NCI-H128 (cell line): Measurements from ENCODE around the gene SYNJ1.
"Not testable (repeated sequence)": the region's sequence is repeated elsewhere in the genome, so short reads cannot be mapped to it uniquely, and the experiment has no call there.

Experiments
- DNase-seq: peaks from one replicate; lab custom pipeline; 2025; ENCODE audit not compliant: unreplicated experiment; lab: John Stamatoyannopoulos, UW

Gene SYNJ1

DNA sequence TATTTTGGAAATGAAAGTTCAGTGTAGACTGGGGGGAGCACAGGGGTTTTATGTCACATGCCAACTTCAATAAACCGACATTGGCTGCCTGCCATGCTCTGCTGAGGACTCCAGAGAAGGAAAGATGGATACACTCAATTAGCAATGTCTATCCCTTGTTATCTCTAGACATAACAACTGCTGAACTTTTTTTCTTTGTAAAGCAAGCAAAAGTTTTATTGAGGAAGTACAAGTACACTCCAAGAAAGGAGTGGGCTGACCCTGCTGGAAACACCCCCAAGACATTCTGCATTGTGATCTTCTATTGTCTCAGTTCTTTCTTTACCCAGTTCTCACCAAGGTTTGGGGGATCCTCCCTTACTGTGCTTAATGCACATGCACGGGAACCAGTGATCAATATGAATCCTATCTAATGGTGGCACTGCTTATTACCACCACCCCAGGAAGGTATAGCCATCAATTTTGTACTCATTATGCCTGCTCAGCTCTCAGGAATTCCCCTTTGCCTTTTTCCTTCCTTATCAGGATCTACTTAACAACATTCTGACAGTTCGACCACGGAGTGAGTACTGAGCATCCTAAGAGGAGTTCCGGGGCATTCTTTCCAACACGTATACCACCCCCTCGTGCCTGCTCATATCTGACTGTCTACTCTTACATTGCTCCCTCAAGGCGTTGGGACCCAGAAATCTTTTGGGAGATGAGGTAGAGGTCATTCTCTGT, 28.7 kb downstream of the SYNJ1 start:
- DNase-seq: no peak

GRCh38 chr21:32698286-32698685, 29.5 kb downstream of the SYNJ1 start:
- DNase-seq: no peak

DNA sequence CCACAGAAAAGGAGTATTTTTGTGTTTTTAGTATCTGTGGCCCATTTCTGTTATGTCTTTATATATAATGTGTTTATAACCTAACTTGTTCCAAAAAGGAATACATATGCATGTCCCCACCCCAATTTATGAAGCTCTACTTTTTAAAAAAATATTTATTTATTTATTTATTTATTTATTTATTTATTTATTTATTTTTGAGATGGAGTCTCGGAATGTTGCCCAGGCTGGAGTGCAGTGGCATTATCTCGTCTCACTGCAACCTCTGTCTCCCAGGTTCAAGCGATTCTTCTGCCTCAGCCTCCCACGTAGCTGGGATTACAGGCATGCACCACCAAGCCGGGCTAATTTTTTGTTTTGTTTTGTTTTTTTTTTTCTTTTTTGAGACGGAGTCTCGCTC, 32.3 kb downstream of the SYNJ1 start:
- DNase-seq: not testable (repeated sequence)

GRCh38 chr21:32693581-32693980, 34.2 kb downstream of the SYNJ1 start:
- no peak for DNase-seq

- no peak for DNase-seq
Observed at GRCh38 chr21:32690085-32690484, 37.7 kb downstream of the SYNJ1 start.

DNA sequence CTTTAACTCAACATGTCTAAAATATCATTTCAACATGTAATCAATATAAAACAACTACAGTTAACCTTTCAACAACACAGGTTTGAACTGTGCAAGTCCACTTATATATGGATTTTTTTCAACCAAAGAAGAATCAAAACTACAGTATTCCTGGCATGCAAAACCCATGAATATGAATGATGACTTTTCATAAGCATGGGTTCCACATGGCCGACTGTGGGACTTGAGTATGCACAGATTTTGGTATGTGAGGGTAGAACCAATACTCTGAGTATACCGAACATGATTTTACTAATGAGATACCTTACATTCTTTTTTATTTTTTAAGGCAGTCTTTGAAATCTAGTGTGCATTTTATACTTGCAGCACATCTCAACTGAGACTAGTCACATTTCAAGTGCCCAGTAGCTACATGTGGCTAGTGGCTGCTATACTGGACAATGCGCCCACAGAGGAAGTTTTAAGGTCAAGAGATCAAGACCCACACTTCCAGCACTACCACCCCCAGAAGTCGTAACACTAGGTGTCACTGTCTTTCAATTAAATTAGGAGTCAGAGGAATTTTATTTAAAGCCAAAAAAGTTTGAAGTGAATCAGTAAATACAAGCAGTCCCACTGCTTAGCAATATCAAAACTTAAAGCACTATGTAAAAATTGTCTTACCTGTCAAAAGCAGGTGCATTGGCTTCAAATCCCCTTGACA, 40.0 kb downstream of the SYNJ1 start:
- no peak for DNase-seq

- DNase-seq: no peak
Observed at GRCh38 chr21:32682696-32683474, 44.9 kb downstream of the SYNJ1 start.

- DNase-seq: no peak
Observed at GRCh38 chr21:32674731-32675130, 53.1 kb downstream of the SYNJ1 start.

DNA sequence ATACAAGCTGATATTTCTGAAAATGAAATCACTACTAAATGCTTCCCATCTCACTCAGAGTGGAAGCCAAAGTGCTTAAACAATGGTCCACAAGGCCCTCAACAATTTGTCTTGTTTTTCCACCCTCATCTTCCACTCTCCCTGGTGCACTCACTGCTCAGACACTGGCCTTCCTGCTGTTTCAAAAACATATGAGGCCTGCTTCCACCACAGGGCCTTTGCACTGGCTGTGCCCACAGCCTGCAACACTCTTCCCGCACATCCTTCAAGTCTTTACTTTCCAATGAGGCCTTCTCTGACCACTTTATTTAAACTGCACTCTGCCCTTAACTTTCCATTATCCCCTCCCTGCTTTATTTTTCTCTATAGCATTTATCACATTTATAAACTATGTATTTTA, 53.8 kb downstream of the SYNJ1 start:
- no peak for DNase-seq

GRCh38 chr21:32666258-32666657, 61.6 kb downstream of the SYNJ1 start:
- no peak for DNase-seq

DNA sequence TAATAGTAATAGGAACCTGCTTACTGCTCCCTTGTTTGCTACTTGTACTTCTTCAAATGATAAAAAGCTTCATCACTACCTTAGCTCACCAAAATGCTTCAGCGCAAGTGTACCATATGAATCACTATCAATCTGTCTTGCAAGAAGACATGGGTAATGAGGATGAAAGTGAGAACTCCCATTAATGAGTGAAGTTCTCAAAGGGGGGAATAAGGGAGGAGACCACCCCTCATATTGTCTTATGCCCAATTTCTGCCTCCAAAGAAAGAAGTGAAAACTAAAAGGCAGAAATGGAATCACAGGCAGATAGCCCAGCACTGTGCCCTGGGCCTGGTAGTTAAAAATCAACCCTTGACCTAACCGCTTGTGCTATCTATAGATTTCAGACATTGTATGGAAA, 63.7 kb downstream of the SYNJ1 start:
- not testable (repeated sequence) for DNase-seq

DNA sequence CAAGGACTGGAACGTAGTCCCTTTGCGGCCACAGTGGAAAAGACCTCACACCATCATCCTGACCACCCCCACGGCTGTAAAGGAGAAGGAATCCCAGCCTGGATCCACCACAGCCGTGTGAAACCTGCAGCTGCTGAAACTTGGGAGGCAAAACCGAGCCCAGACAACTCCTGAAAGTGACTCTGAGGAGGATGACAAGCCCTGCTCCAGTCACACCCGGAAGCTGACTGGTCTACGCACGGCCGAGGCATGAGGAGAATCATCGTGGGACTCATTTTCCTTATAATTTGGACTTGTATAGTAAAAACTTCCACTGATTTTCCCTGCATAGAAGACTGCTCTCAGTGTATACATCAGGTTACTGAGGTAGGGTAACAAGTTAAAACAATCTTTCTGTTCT, 65.8 kb downstream of the SYNJ1 start:
- not testable (repeated sequence) for DNase-seq

DNA sequence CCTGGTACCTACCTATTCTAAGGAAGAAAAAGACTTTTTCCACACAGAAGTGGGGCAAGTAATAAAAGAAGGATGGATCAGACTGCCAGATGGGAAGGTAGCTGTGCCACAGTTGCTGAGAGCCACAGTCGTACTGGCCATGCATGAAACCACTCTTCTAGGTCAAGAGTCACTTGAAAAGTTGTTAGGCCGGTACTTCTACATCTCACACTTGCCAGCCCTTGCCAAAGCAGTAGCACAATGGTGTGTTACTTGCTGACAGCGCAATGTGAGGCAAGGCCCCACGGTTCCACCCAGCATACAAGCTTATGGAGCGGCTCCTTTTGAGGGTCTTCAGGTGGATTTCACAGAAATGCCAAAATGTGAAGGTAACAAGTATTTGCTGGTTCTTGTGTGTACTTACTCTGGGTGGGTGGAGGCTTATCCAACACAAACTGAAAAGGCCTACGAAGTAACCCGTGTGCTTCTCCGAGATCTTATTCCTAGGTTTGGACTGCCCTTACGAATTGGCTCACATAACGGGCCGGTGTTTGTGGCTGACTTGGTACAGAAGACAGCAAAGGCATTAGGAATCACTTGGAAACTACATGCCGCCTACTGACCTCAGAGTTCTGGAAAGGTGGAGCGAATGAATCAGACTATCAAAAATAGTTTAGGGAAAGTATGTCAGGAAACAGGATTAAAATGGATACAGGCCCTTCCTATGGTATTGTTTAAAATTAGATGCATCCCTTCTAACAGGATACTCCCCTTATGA, 66.6 kb downstream of the SYNJ1 start:
- DNase-seq: not testable (repeated sequence)

GRCh38 chr21:32658524-32658923, 69.3 kb downstream of the SYNJ1 start:
- no peak for DNase-seq

DNA sequence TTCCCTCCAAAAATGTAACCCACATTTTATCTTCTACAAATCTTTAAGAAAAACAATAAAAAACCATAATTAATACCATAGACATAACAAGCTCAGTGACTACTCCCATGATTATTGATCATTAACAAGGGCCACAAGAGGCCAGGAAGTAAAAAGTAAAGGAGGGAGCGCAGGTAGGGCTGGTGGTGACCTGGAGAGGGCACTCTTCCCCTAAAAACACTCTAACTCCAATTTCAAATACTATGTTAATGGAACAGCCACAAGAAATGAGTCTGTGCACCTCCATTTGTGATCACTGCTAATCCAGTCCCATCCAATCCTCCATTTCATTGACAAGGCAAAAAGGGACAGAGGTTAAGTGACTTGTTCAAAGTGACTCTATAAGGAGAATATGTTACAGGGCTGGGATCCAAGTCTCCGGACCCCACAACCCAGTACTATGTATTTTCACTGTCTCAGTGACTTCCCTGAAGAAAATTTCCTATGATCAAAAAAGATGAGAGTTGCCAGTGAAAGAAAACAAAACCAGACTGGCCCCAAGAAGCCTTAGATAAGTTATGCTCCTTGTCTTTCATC, 74.4 kb downstream of the SYNJ1 start:
- no peak for DNase-seq

- DNase-seq: no peak
Observed at GRCh38 chr21:32648165-32648564, 79.6 kb downstream of the SYNJ1 start.

- no peak for DNase-seq
Observed at GRCh38 chr21:32645261-32646182, 82.3 kb downstream of the SYNJ1 start.

DNA sequence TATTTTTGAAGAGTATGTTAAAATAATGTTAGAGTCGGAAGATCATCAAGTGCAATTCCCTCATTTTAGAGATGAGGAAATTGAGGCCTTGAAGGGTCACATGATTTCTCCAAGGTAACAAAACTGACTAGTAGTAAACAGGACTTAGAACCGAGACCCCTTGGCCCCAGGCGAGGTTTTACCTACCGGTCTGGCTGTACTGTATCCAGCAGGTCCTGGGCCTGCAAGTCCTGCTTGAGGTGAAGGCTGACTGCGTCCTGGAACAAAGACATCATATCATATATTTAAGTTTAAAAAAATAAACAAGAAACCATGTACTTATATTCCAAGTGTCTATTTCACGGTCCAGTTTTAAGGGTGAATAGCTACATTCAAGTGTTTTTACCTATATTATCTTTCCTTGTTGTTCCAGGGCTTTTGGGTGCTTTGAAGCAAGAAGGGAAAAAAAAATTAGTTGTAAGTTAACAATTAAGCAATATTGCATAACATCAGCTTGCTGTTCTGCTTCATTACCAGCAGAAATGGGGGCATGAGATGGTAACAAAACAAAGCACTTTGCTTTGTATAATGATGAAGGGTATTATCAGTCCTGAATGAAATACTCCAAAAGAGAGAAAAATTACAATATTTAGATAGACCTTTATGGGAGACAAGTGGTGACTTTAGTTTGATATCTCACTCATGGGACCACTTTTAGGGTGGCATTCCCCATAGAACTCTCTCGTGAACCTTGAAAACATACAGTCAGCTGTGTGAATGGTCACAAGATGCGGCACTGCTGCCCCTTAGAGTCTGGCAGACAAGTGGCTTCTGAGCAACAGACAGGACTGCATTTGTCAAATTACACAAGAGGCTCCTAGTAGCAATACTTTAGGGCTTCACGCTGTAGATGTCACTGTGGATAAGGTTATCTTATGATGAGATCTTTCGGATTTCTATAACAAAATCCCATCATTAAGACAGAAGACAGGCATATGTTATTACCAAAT, 85.8 kb downstream of the SYNJ1 start:
- no peak for DNase-seq
